ENCODE measurements around the gene EPYC.

Gene EPYC

GRCh38 chr12:90917431-90917830 lies 87.3 kb downstream of the EPYC start:
- no peak for TF ChIP-seq CTCF (IDR thresholded peaks at IDR 0.05; ENCODE audit: low read depth, low read length, missing control alignments)

GRCh38 chr12:90916516-90916915 lies 88.3 kb downstream of the EPYC start:
- no peak overlapping the region for H3K4me3 ChIP-seq (ENCODE audit: low read depth, low read length)
- in situ Hi-C loops (cut with HindIII; ENCODE audit: low sequenced_read_pairs) = no loop called here
- DNase-seq (ENCODE audit: low read depth) = no peak
- no peak for TF ChIP-seq CTCF (IDR thresholded peaks at IDR 0.05; ENCODE audit: low read depth, low read length, missing control alignments)

More at GRCh38 chr12:90917431-90917830, 87.3 kb downstream of the EPYC start:
- DNase-seq (ENCODE audit: low read depth) = no peak
- H3K4me3 ChIP-seq (ENCODE audit: low read depth, low read length) = no peak overlapping the region
- in situ Hi-C loops (cut with HindIII; ENCODE audit: low sequenced_read_pairs) = no loop called here

DNA sequence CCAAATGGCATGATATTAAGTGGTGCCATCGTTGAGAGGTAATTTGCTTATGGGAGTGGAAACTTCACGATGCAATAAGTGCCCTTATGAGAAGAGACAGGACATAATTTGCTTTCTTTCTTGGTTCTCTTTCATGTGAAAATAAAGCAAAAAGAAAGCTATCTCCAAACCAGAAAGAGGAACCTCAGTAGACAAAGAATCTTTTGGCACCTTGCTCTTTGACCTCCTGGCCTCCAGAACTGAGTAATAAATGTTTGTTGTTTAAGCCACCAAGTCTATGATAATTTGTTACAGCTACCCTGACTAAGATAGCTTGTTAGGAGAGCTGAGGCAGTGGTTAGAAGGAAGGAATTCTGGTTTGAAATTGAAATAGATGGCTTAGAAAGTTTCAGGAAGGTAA lies 89.4 kb downstream of the EPYC start:
- H3K4me3 ChIP-seq (ENCODE audit: low read depth, low read length) = no peak overlapping the region
- no peak for TF ChIP-seq CTCF (IDR thresholded peaks at IDR 0.05; ENCODE audit: low read depth, low read length, missing control alignments)
- DNase-seq (ENCODE audit: low read depth) = no peak
- in situ Hi-C loops (cut with HindIII; ENCODE audit: low sequenced_read_pairs) = no loop called here
